HCT116 (cell line): ENCODE data around the gene SART3. TPM values are rescaled to one million over a fixed set of nuclear protein-coding genes. Genes with fewer than 3 reads are reported as not detected.

Experiments used
- CBX3 ChIP-seq: IDR thresholded peaks from 2 replicates; pipeline ENCODE4 v1.6.1; 2012; ENCODE audit warnings: low read depth
- CEBPB ChIP-seq: IDR thresholded peaks from 2 replicates; pipeline ENCODE4 v1.6.1; 2012; ENCODE audit warnings: low read depth
- ELF1 ChIP-seq: IDR thresholded peaks from 2 replicates; pipeline ENCODE4 v1.6.1; 2012; ENCODE audit warnings: low read depth, borderline replicate concordance
- EZH2phosphoT487 ChIP-seq: fragments of 200-600 bp; IDR thresholded peaks from 2 replicates; pipeline ENCODE4 v1.6.1; 2018; ENCODE audit warnings: antibody characterized with exemption, borderline replicate concordance
- FOSL1 ChIP-seq: IDR thresholded peaks from 2 replicates; pipeline ENCODE4 v1.6.1; 2012; ENCODE audit warnings: low read depth
- POLR2AphosphoS5 ChIP-seq: IDR thresholded peaks from 2 replicates; pipeline ENCODE4 v1.6.1; 2011; ENCODE audit warnings: mild to moderate bottlenecking, low read depth, low read length, moderate library complexity
- RAD21 ChIP-seq: IDR thresholded peaks from 2 replicates; pipeline ENCODE4 v1.6.1; 2012; ENCODE audit warnings: low read depth, mild to moderate bottlenecking
- SIN3A ChIP-seq: IDR thresholded peaks from 2 replicates; pipeline ENCODE4 v1.6.1; 2012; ENCODE audit warnings: low read depth
- SRF ChIP-seq: IDR thresholded peaks from 2 replicates; pipeline ENCODE4 v1.6.1; 2012; ENCODE audit warnings: low read depth
- TCF7L2 ChIP-seq: IDR thresholded peaks from 2 replicates; pipeline ENCODE4 v1.7.0; 2011; ENCODE audit warnings: borderline replicate concordance, inconsistent platforms; ENCODE audit not compliant: insufficient read depth, insufficient read length; ENCODE audit errors: extremely low read depth
- ZNF274 ChIP-seq: fragments of 200-500 bp; sonication (Bioruptor generic); IDR thresholded peaks from 2 replicates; pipeline ENCODE4 v1.6.1; 2014; ENCODE audit warnings: mild to moderate bottlenecking, low read depth, low read length, inconsistent platforms
- total RNA-seq: library from RNA; stranded (reverse); gene quantifications from one replicate; pipeline ENCODE4 v1.2.1, GENCODE V29; 2021; ENCODE audit not compliant: unreplicated experiment
- TF ChIP-seq, protein P1 (sequence below): IDR thresholded peaks from 2 replicates; pipeline ENCODE4 v1.6.1; 2011; ENCODE audit warnings: mild to moderate bottlenecking, low read length, moderate library complexity; ENCODE audit not compliant: insufficient replicate concordance; ENCODE audit errors: extremely low read depth

Gene SART3
- total RNA-seq, 1 experiment from 2014 or later, result 76.1 TPM

- TF ChIP-seq ZNF274, result no peak
- TF ChIP-seq SRF, result no peak
- no peak for TF ChIP-seq CBX3
- peak; percentile 79 for TF ChIP-seq POLR2AphosphoS5
- no peak for TF ChIP-seq TCF7L2
- no peak for TF ChIP-seq RAD21
- no peak for TF ChIP-seq EZH2phosphoT487
- TF ChIP-seq SIN3A, result 0 out of 2 replicates have a peak, but pooled peaks have one; percentile 37
- peak; percentile 95 for TF ChIP-seq ELF1
- TF ChIP-seq CEBPB, result no peak
- TF ChIP-seq, protein P1, sequence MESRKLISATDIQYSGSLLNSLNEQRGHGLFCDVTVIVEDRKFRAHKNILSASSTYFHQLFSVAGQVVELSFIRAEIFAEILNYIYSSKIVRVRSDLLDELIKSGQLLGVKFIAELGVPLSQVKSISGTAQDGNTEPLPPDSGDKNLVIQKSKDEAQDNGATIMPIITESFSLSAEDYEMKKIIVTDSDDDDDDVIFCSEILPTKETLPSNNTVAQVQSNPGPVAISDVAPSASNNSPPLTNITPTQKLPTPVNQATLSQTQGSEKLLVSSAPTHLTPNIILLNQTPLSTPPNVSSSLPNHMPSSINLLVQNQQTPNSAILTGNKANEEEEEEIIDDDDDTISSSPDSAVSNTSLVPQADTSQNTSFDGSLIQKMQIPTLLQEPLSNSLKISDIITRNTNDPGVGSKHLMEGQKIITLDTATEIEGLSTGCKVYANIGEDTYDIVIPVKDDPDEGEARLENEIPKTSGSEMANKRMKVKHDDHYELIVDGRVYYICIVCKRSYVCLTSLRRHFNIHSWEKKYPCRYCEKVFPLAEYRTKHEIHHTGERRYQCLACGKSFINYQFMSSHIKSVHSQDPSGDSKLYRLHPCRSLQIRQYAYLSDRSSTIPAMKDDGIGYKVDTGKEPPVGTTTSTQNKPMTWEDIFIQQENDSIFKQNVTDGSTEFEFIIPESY, result no peak
- no peak for TF ChIP-seq FOSL1
- TF ChIP-seq, all 23 proteins: peak for 6
These were observed 45.8 kb downstream of the SART3 start, which contains the start of gene FICD (continued) for GRCh38 chr12:108514973-108515814.
